Measurements from ENCODE around the gene STK10.

STK10 gene

GRCh38 chr5:172188033-172188892 is at the start of gene STK10:
TSS of gene STK10 (minus strand) at chr5:172188224. CDS start at chr5:172188042, 182 bp downstream.
- Histone ChIP-seq H3K27me3 (ENCODE audit: control insufficient read depth, insufficient read depth, low read length) (no peaks in the 10 kb centered on the region), H3K27ac (ENCODE audit: low read depth, low read length) (peak within 1 kb of the TSS; percentile 83), H3K4me1 (ENCODE audit: control insufficient read depth, insufficient read depth, low read length) (peaks cover 3% of the 10 kb centered on the region), H3K9ac (ENCODE audit: low read length) (peak within 1 kb of the TSS; percentile 69), H3K4me3 (ENCODE audit: low read length) (peak within 1 kb of the TSS; percentile 81), H3K36me3 (ENCODE audit: control insufficient read depth, insufficient read depth, low read length) (no peaks in the 10 kb centered on the region)

- H3K9ac ChIP-seq (ENCODE audit: low read length): no peak overlapping the region
- no peak overlapping the region for H3K27ac ChIP-seq (ENCODE audit: low read depth, low read length)
- no peak overlapping the region for H3K4me3 ChIP-seq (ENCODE audit: low read length)
- no peaks in the 10 kb centered on the region for H3K4me1 ChIP-seq (ENCODE audit: control insufficient read depth, insufficient read depth, low read length)
- no peaks in the 10 kb centered on the region for H3K27me3 ChIP-seq (ENCODE audit: control insufficient read depth, insufficient read depth, low read length)
- peaks cover 4% of the 10 kb centered on the region for H3K36me3 ChIP-seq (ENCODE audit: control insufficient read depth, insufficient read depth, low read length)
Observed at GRCh38 chr5:172235827-172236736, 48.1 kb upstream of the STK10 start.

- H3K9ac ChIP-seq (ENCODE audit: low read length): no peak overlapping the region
- no peaks in the 10 kb centered on the region for H3K4me1 ChIP-seq (ENCODE audit: control insufficient read depth, insufficient read depth, low read length)
- no peak overlapping the region for H3K4me3 ChIP-seq (ENCODE audit: low read length)
- no peak overlapping the region for H3K27ac ChIP-seq (ENCODE audit: low read depth, low read length)
- H3K36me3 ChIP-seq (ENCODE audit: control insufficient read depth, insufficient read depth, low read length): peaks cover 4% of the 10 kb centered on the region
- no peaks in the 10 kb centered on the region for H3K27me3 ChIP-seq (ENCODE audit: control insufficient read depth, insufficient read depth, low read length)
Observed at GRCh38 chr5:172235132-172235780, 47.2 kb upstream of the STK10 start.

GRCh38 chr5:172234031-172234430 is 46.0 kb upstream of the STK10 start:
- Histone ChIP-seq H3K4me1 (ENCODE audit: control insufficient read depth, insufficient read depth, low read length) (no peaks in the 10 kb centered on the region), H3K9ac (ENCODE audit: low read length) (no peak overlapping the region), H3K36me3 (ENCODE audit: control insufficient read depth, insufficient read depth, low read length) (peaks cover 4% of the 10 kb centered on the region), H3K27ac (ENCODE audit: low read depth, low read length) (no peak overlapping the region), H3K4me3 (ENCODE audit: low read length) (no peak overlapping the region), H3K27me3 (ENCODE audit: control insufficient read depth, insufficient read depth, low read length) (no peaks in the 10 kb centered on the region)

- Histone ChIP-seq H3K4me1 (ENCODE audit: control insufficient read depth, insufficient read depth, low read length) (no peaks in the 10 kb centered on the region), H3K27me3 (ENCODE audit: control insufficient read depth, insufficient read depth, low read length) (no peaks in the 10 kb centered on the region), H3K36me3 (ENCODE audit: control insufficient read depth, insufficient read depth, low read length) (peaks cover 4% of the 10 kb centered on the region), H3K27ac (ENCODE audit: low read depth, low read length) (no peak overlapping the region), H3K9ac (ENCODE audit: low read length) (no peak overlapping the region), H3K4me3 (ENCODE audit: low read length) (no peak overlapping the region)
Observed at GRCh38 chr5:172229904-172230303, 41.9 kb upstream of the STK10 start.

GRCh38 chr5:172224996-172225395 is 37.0 kb upstream of the STK10 start:
- no peak overlapping the region for H3K4me3 ChIP-seq (ENCODE audit: low read length)
- H3K27me3 ChIP-seq (ENCODE audit: control insufficient read depth, insufficient read depth, low read length): no peaks in the 10 kb centered on the region
- H3K36me3 ChIP-seq (ENCODE audit: control insufficient read depth, insufficient read depth, low read length): no peaks in the 10 kb centered on the region
- no peak overlapping the region for H3K27ac ChIP-seq (ENCODE audit: low read depth, low read length)
- H3K9ac ChIP-seq (ENCODE audit: low read length): no peak overlapping the region
- H3K4me1 ChIP-seq (ENCODE audit: control insufficient read depth, insufficient read depth, low read length): no peaks in the 10 kb centered on the region

- H3K4me1 ChIP-seq (ENCODE audit: control insufficient read depth, insufficient read depth, low read length): no peaks in the 10 kb centered on the region
- no peak overlapping the region for H3K27ac ChIP-seq (ENCODE audit: low read depth, low read length)
- no peak overlapping the region for H3K4me3 ChIP-seq (ENCODE audit: low read length)
- no peak overlapping the region for H3K9ac ChIP-seq (ENCODE audit: low read length)
- H3K27me3 ChIP-seq (ENCODE audit: control insufficient read depth, insufficient read depth, low read length): no peaks in the 10 kb centered on the region
- H3K36me3 ChIP-seq (ENCODE audit: control insufficient read depth, insufficient read depth, low read length): no peaks in the 10 kb centered on the region
Observed at GRCh38 chr5:172223901-172224873, 36.2 kb upstream of the STK10 start.

- H3K27me3 ChIP-seq (ENCODE audit: control insufficient read depth, insufficient read depth, low read length): no peaks in the 10 kb centered on the region
- H3K36me3 ChIP-seq (ENCODE audit: control insufficient read depth, insufficient read depth, low read length): no peaks in the 10 kb centered on the region
- H3K27ac ChIP-seq (ENCODE audit: low read depth, low read length): no peak overlapping the region
- H3K4me3 ChIP-seq (ENCODE audit: low read length): no peak overlapping the region
- no peaks in the 10 kb centered on the region for H3K4me1 ChIP-seq (ENCODE audit: control insufficient read depth, insufficient read depth, low read length)
- H3K9ac ChIP-seq (ENCODE audit: low read length): no peak overlapping the region
Observed at GRCh38 chr5:172219296-172219695, 31.3 kb upstream of the STK10 start.

- Histone ChIP-seq H3K36me3 (ENCODE audit: control insufficient read depth, insufficient read depth, low read length) (no peaks in the 10 kb centered on the region), H3K27ac (ENCODE audit: low read depth, low read length) (no peak overlapping the region), H3K9ac (ENCODE audit: low read length) (no peak overlapping the region)
Observed at GRCh38 chr5:172216345-172216744, 28.3 kb upstream of the STK10 start.

GRCh38 chr5:172213126-172213525 is 25.1 kb upstream of the STK10 start:
- H3K27me3 ChIP-seq (ENCODE audit: control insufficient read depth, insufficient read depth, low read length): no peaks in the 10 kb centered on the region
- no peak overlapping the region for H3K4me3 ChIP-seq (ENCODE audit: low read length)
- no peak overlapping the region for H3K27ac ChIP-seq (ENCODE audit: low read depth, low read length)
- no peaks in the 10 kb centered on the region for H3K36me3 ChIP-seq (ENCODE audit: control insufficient read depth, insufficient read depth, low read length)
- no peaks in the 10 kb centered on the region for H3K4me1 ChIP-seq (ENCODE audit: control insufficient read depth, insufficient read depth, low read length)
- H3K9ac ChIP-seq (ENCODE audit: low read length): no peak overlapping the region

More at GRCh38 chr5:172216345-172216744, 28.3 kb upstream of the STK10 start:
- H3K4me1 ChIP-seq (ENCODE audit: control insufficient read depth, insufficient read depth, low read length): no peaks in the 10 kb centered on the region
- no peak overlapping the region for H3K4me3 ChIP-seq (ENCODE audit: low read length)
- H3K27me3 ChIP-seq (ENCODE audit: control insufficient read depth, insufficient read depth, low read length): no peaks in the 10 kb centered on the region

- no peaks in the 10 kb centered on the region for H3K27me3 ChIP-seq (ENCODE audit: control insufficient read depth, insufficient read depth, low read length)
- H3K4me1 ChIP-seq (ENCODE audit: control insufficient read depth, insufficient read depth, low read length): no peaks in the 10 kb centered on the region
- H3K27ac ChIP-seq (ENCODE audit: low read depth, low read length): no peak overlapping the region
- no peak overlapping the region for H3K4me3 ChIP-seq (ENCODE audit: low read length)
- H3K36me3 ChIP-seq (ENCODE audit: control insufficient read depth, insufficient read depth, low read length): no peaks in the 10 kb centered on the region
- H3K9ac ChIP-seq (ENCODE audit: low read length): no peak overlapping the region
Observed at GRCh38 chr5:172211676-172212075, 23.7 kb upstream of the STK10 start.

All from rectal smooth muscle tissue (tissue), 1 donor.